Anterior cingulate cortex (tissue), 58 donors: ENCODE results near the gene POLR3E.

ENCODE experiments used
- DNase-seq, 58 donors: peaks; one replicate each; lab custom pipeline; 2025; lab: John Stamatoyannopoulos, UW

The POLR3E gene, protein sequence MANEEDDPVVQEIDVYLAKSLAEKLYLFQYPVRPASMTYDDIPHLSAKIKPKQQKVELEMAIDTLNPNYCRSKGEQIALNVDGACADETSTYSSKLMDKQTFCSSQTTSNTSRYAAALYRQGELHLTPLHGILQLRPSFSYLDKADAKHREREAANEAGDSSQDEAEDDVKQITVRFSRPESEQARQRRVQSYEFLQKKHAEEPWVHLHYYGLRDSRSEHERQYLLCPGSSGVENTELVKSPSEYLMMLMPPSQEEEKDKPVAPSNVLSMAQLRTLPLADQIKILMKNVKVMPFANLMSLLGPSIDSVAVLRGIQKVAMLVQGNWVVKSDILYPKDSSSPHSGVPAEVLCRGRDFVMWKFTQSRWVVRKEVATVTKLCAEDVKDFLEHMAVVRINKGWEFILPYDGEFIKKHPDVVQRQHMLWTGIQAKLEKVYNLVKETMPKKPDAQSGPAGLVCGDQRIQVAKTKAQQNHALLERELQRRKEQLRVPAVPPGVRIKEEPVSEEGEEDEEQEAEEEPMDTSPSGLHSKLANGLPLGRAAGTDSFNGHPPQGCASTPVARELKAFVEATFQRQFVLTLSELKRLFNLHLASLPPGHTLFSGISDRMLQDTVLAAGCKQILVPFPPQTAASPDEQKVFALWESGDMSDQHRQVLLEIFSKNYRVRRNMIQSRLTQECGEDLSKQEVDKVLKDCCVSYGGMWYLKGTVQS

DNA sequence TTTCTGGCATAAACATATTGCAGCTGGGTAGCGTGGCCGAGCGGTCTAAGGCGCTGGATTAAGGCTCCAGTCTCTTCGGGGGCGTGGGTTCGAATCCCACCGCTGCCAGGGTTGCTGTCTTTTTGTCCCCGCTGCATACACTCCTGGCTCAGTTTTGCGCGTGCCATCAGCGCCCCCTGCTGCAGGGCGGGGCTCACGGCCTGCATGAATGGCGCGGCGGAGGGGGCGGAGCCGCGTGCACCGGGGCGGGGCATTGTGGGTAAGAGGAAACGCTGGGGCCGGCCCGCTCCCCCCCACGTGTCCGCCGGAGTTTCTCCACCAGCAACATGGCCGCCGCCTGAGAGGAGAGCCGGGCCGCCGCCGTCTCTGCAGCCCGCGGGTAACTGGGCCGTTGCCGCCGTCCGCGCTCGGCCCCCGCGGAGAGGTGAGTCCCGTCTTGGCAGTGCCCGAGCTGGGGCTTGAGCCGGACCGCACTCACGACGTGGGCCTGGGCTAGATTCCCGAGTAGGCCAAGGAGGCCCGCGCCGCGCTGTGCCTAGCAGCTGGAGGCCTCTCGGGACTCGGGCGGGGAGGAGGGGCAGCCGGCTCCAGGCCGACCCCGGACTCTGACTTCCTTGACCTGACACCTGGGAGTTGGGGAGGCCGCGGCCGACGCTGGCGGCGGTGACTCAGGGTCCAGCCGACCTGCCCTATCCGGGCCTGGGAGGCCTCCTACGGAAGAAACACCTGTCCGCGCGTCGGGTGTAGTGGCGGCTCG lies at the start of gene POLR3E:
Gene POLR3E, plus strand, starts transcription at position 296 of the 757 bp plus-strand sequence. CDS start 5,560 bp downstream, outside the sequence.
- peak; percentile 73 to 99 (median 98) for DNase-seq

DNA sequence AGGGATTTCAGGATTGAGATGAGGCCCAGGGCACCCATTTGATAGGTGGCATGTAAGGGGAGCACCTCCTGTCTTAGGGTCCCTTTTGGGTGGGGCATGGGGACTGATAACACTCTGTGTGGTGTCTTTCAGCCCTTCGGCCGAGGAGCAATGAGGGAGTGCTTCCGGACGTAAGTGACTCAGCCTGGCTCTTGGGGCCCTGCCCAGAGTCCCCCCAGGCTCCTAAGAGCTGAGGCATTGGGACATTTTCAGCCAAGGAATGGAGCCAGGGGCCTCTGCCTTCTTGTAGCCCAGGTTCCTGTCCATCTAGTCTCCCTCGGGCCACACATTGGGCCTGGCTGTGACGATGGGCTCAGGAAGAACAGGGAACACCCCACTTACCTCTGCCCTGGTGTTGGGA lies 46.7 kb upstream of the POLR3E start:
- no peak for DNase-seq

DNA sequence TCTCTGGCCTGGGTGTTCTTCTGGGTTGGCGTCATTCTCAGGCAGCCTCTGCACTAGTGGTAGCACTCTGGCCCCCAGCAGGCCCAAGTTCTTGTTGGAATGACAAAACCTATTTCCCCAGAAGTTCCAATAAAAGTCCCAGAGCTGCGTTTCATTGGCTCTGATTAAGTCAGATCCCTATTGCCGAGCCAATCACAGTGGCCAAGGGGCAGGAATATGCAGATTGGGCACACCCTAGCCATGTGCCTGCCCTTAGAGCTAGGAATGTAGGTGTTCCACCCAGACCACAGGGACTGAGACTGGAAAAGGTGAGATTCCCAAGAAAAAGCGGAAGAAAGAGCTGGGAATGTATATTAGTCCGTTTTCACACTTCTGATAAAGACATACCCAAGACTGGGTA lies 44.9 kb upstream of the POLR3E start:
- DNase-seq, result no peak

DNA sequence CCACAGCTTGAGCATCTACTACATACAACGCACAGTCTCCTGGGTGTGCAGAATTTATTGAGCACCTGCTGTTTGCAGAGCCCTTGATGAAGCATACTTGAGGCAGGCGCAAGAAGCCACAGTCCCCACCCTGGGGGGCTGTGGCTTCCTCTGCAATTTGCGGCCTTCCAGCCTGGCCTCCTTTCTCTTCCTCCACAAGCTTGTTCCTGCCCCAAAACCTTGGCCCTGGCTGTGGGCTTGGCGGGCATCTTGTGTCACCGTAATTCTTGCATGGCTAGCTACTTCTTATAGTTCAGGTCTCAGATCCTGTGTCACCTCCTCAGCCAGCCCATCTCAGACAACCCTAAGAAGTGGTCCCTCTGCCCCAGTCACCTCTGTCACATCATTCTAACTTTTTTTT lies 43.9 kb upstream of the POLR3E start:
- no peak for DNase-seq

DNA sequence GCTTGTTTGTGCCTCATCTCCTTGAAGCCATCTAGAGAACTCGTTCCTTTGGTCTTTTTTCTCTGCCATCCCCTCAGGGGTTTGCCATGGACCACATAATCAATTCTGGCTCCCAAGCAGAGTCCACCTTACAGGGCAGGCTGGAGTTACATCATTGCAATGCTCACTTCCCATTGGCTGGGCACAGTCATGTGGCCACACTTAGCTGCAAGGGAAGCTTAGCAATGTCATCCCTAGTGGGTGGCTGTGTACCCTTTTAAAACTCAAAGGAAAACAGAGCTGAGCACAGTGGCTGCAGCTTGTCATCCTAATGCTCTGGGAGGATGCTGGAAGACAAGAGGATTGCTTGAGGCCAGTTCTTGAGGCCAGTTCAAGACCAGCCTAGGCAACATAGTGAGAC lies 41.9 kb upstream of the POLR3E start:
- DNase-seq, result no peak

DNA sequence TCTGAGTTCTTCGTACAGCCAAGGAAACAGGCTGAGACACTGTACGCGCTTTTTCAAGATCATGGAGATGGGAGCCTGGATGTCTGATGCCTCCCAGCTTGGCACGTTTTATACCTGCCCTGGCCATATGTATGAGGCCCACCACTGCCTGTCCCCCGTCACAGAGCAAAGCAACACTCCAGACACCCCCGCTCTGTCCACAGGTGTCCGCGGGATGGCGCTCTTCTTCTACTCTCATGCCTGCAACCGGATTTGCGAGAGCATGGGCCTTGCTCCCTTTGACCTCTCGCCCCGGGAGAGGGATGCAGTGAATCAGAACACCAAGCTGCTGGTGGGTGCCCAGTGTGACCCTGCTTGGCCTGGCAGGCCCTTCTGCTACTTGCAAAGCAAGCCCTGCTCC lies 39.8 kb upstream of the POLR3E start:
- no peak for DNase-seq

DNA sequence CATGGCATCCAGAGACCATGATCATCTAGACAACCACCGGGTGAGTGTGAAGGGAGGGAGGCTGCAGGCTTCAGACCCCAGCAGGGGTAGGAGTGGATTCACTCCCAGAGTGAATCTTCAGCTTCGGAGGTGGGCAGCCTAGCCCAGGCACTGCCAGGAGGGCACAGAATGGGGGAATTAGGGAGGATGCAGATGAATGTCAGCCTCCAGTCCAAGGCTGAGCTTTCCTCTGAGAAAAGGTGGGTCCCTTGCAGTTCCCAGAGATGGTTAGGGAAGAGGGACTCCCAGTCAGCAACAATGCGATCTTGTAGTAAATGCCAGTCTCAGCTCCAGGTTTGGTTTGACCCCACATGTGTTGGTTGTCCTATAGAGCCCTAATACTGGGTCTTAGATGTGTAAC lies 36.7 kb upstream of the POLR3E start:
- DNase-seq, result no peak

DNA sequence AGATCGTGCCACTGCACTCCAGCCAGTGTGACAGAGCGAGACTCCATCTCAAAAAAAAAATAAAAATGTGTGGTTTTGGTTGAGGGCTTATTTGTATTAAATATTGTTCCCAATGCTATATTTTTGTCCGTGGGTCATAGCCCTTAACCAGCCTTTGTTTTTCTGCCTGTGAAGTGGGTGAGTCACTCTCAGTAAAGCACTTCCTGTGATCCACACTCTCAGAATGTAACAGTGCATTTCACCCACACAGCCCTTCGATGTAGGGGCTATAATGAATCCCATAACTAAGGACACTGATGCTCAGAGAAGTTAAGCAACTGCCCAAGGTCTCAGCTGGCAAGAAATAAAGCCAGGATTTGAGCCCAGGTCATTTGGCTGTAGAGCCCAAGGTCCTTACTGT lies 34.7 kb upstream of the POLR3E start:
- DNase-seq, result no peak

DNA sequence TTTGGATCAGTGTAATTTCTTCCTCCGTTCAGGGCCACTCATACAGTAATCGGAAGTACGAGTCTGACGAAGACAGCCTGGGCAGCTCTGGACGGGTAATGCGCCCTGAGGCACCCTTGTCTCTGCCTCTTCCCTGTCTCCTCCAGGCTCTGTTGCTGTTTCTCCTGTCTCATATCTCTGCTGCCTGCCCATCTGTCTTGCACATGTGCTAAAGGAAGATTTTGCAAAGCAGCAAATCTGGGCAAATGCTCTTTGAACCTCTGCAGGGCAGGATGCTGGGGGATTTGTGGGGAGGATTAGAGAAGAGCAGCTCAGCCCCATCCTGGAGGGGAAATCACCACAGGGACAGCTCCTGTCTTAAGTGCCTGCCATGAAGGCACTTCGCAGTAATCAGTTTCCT lies 32.4 kb upstream of the POLR3E start:
- no peak for DNase-seq

DNA sequence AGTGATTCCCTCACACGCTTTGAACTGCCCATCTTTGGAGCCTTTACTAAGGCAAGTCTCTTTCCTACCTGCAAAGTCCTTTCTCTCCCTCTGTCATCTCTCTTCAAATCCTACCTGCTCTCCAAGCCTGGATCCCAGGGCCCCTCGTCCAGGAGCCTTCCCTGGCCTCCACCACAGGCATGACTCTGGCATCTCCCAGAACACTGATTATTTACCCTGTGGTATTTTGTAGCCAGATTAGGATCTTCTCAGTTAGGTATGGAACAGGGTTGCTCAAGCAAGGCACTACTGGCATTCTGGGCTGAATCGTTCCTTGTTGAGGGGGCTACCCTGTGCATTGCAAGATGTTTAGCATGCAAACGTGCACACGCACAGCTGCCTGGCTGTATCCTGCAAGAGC lies 31.9 kb upstream of the POLR3E start:
- no peak for DNase-seq

DNA sequence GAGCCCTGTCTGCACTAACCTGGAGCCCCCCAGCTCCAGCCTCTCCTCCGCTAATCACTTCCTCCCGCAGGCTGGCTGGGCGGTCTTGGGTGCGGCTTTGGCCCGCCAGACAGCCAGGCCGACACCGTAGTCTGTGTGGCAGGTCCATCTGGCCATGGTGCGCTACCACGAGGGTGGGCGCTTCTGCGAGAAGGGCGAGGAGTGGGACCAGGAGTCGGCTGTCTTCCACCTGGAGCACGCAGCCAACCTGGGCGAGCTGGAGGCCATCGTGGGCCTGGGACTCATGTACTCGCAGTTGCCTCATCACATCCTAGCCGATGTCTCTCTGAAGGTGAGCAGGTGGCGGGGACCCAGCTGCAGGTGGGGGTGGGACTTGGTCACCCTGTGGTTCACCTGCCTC lies 30.7 kb upstream of the POLR3E start:
- no peak for DNase-seq

DNA sequence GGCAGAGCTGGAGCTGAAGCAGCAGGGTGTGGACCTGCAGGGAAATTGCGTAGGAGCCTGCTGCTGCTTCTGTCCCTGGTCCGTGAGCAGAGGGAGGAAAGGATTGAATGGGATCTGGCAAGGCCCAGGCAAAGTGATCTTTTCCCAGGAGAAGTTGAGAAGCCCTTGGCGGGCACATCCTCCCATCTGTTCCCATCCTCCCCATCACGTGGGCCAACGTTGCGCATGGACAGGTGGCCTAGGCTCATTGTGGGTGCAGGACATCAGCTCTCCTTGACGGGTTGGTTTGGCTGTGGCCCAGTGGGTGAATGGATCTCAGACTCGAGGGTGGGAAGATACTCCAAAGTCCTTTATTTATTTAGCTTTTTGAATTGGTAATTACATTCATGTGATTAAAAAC lies 29.4 kb upstream of the POLR3E start:
- peak in 8 of 58 donors; percentile 2 to 31 (median 8) for DNase-seq

DNA sequence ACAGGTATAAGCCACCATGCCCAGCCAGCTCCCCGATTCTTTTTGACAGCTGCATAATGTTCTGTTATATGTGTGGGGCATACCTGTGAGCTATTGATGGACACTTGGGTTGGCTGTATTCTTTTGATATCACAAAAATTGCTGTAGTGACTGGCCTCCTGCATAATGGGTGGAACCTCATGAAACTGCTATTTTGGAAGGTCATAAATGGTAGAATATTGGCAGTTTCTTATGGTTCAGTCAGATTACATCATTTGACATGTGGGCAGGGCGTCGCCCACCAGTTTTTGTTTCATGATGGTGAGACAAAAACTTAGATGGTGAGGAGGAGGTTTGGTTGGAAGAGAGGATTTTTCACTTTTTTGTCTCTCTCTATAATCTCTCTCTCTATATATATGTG lies 26.7 kb upstream of the POLR3E start:
- DNase-seq, result no peak

DNA sequence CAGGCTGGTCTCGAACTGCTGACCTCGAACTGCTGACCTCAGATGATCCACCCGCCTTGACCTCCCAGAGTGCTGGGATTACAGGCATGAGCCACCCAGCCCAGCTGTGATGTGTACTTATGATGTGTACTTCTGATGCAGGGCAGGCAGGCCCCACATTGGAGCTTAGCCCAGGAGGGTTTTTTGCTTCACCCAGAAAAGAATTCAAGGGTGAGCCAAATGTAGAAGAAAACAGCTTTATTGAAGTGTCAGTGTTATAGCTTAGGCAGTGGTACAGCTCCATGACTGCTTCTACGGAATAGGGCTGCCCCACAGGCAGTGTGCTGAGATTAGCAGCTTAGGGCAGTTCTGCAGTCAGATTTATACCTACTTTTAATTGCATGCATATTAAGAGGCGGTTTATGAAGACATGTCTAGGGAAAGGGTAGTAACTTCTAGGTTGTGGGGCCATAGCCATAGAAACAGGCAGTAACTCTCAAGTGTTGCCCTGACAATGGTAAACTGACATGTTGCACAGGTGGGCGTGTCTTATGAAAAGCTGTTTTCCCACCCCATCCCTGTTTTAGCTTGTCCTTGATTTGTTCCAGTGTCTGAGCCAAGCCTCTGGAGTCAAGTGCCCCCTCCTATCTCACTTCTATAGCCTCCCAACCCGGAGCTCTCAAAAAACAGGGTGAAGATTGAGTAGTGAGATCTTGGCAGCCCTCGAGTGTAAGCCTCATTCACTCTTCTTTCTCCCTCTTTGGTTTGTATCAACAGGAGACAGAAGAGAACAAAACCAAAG lies 24.1 kb upstream of the POLR3E start:
- peak in 1 of 58 donors; percentile 27 for DNase-seq

DNA sequence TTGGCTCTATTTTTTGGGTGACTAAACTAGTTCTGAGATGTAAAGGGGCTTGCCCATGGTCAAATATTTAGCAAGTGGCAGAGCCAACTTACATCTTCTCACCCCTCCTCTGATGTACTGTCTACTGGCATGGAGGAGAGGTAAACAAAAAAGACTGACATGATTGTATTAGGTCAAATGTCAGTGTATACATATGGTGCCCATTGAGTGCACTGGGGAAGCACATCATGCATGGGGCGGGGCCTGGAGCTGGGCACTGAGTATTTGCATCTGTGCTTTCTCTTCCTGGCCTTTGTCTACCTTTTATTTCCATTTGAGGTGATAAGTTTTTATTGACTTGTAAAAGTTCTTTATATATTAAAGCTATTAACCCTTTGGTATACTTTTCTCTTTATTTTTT lies 22.3 kb upstream of the POLR3E start:
- no peak for DNase-seq

DNA sequence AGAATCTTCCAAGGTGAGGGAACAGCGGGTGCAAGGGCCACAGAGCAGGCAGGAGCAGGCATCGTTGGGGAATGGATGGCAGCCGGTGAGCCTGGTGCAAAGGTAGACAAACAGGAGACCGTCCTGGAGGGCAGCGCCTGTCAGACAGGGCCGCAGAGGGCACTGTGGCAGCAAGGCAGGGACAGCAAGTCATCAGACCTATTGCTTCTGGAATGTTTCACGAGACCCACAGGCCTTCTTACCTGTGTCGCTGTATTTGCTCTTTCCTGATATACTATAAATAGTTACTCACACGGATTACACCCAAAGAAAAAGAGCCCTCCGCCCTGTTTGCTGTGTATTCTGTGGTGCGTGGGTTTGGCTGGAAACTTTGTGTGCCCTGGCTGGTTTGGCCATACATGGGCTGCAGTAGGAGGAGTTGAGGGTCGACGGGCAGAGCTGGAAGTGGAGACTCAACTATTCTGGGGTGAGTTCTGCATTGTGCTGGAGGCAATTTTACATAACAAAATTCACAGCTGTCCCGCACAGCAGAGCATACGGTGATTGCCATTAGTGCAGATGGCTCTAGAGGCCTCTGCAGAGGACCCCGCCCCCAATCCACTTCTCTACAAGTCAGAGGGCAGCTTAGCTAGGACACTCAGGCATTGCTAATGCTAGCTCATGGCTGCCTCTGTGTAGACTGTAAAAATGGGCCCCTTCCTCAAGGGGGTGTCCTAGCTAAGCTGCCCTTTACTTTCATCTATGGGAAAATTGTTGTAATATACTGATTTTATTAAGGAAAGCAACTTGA lies 18.6 kb upstream of the POLR3E start:
- no peak for DNase-seq

DNA sequence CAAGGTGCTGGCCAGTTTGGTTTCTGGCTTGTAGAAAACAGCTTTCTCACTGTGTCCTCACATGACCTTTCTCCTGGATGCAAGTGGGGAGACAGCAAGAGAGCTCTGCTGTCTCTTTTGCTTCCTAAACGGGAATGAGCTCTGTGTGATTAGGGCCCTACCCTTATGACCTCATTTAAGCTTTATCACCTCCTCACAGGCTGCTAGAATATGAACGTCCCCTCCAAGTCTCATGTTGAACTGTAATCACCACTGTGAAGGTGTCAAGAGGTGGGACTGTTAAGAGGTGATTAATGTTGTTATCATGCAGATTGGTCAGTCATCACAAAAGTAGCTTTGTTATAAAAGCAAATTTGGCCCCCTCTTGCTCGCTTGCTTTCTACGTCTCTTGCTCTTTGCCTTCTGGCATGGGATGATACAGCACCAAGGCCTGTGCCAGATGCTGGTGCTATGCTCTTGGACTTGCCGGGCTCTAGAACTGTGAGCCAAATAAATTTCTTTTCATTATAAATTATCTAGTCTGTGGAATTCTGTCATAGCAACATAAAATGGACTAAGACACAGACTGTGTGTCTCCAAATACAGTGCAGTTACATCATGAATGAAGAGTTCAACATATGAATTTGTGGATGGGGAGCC lies 14.8 kb upstream of the POLR3E start:
- DNase-seq, result no peak

DNA sequence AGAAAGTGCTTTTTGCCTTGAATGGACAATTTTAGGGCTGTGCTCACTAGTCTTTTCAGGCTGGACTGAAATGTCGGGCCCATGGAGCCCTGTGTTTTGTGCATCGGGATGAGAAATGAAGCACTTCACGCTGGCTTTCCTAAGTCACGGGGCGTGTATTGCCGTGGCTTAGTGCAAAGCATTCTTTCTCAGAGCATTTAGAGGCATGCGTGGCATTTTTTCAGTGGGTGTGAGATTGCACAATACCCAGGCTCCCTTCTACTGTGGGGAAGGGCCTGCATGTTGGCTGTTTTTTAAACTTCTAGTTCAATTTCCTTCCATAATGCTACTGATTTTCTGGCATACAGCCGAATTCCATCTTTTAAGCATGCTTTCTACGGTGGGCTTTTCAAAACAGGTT lies 12.6 kb upstream of the POLR3E start:
- DNase-seq, result no peak

DNA sequence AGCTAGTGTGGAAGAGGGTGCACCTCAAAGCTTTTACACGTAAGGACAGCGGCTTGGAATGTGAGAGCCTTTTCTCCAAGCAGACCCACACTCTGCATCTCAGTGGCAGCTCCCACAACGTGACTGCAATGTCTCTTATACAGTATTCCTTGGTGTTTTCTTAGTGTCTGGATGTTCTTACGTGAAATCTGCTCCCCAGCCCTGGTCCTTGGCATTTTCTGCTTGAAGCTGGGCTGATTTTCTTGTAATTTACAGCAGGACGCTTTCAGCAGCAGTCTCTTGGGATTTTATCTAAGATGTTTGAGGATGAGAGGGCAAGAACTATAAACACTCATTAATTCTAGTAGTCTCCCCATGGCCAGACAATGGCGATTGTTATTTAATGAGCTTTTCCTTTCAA lies 12.1 kb upstream of the POLR3E start:
- DNase-seq, result no peak
